Loucy (cell line): ENCODE data around the gene ZBTB18.

Experiments used
- CTCF ChIP-seq: fragments of 200-600 bp; sonication (generic); conservative IDR thresholded peaks from 2 replicates; pipeline ENCODE4 v1.5.1; 2014; ENCODE audit warnings: mild to moderate bottlenecking, antibody characterized with exemption, low read length
- EZH2phosphoT487 ChIP-seq: fragments of 200-600 bp; IDR thresholded peaks from 2 replicates; pipeline ENCODE4 v1.6.1; 2018; ENCODE audit warnings: antibody characterized with exemption, mild to moderate bottlenecking, moderate library complexity, borderline replicate concordance

GRCh38 chr1:244028701-244029100, 22.4 kb upstream of the ZBTB18 start:
- TF ChIP-seq CTCF = no peak
- no peak for TF ChIP-seq EZH2phosphoT487
